Activated gamma-delta T cell (primary cell): ENCODE results near the gene DDX1.
"Not testable (repeated sequence)": the region's sequence is repeated elsewhere in the genome, so short reads cannot be mapped to it uniquely, and the experiment has no call there.

Experiments used
- DNase-seq: peaks from one replicate; lab custom pipeline; 2025; lab: John Stamatoyannopoulos, UW

Gene DDX1

GRCh38 chr2:15595342-15595905, 3.8 kb downstream of the DDX1 start:
- no peak for DNase-seq

DNA sequence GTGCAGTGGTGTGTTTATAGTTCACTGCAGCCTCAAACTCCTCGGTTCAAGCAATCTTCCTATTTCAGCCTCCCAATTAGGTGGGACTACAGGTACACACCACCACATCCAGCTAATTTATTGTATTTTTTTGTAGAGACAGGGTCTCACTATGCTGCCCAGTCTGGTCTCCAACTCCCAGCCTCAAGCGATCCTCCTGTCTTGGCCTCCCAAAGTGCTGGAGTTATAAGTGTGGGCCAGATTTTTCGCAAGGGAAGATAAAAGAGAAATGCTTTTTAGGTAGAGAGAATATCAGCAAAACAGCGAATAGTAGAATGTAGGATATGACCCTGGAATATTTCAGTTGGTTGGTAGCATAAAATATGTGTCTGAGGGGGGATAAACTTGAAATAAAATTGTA, 4.3 kb downstream of the DDX1 start:
- no peak for DNase-seq

- DNase-seq = no peak
Measured at GRCh38 chr2:15596350-15596749, 4.7 kb downstream of the DDX1 start.

GRCh38 chr2:15596968-15597367, 5.3 kb downstream of the DDX1 start:
- no peak for DNase-seq

- DNase-seq = no peak
Measured at GRCh38 chr2:15599994-15600393, 8.3 kb downstream of the DDX1 start.

DNA sequence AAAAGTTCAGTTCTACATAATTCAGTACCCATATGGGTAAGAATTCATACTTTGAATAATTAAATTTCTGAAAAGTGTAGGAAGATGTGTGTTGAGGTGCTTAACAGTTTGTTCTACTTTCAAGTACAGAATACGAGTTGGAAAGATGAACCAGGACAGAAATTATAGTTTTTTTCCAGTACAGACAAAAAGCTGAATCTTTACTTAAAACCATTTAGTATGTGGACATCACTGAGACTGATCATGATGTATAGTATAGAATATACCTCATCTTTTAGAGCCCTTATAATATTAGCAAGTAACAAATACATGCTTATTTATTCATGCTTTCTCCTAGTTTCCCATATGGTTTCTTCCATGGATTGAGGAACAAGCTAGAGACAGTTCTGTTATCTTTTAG, 10.0 kb downstream of the DDX1 start:
- DNase-seq = no peak

- DNase-seq = no peak
Measured at GRCh38 chr2:15602393-15602792, 10.7 kb downstream of the DDX1 start.

DNA sequence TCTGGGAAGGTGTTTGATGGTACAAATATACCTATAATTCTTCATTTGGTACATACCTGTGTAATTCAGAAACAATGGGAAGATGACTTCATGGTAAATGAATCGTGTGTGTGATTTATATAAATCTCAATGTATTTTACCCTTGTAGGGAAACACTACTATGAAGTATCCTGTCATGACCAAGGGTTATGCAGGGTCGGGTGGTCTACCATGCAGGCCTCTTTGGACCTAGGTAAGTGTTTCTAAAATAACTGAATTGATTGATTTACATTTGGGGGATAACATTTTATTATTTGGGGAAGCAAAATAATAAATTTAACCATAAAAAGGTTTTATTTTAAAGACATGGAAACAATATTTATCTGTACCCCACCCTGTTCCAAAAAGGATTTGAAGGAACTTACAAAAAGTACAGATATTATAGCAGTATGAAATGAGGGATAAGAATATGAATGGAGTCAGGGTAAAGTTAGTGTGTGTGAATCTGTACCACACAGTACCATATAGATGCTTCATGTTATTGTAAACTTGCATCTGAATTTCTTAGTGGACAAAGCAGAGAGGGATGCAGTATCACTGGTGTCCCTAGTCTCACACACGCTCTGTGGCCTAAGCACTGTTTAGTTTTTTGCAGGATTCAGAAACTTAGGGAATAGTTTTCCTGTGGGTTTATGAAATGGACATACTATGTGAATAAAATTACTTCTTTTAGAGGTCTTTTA, 11.5 kb downstream of the DDX1 start:
- no peak for DNase-seq

GRCh38 chr2:15603948-15604347, 12.3 kb downstream of the DDX1 start:
- no peak for DNase-seq

- no peak for DNase-seq
Measured at GRCh38 chr2:15605721-15606120, 14.1 kb downstream of the DDX1 start.

GRCh38 chr2:15606481-15607441, 15.1 kb downstream of the DDX1 start:
- no peak for DNase-seq

DNA sequence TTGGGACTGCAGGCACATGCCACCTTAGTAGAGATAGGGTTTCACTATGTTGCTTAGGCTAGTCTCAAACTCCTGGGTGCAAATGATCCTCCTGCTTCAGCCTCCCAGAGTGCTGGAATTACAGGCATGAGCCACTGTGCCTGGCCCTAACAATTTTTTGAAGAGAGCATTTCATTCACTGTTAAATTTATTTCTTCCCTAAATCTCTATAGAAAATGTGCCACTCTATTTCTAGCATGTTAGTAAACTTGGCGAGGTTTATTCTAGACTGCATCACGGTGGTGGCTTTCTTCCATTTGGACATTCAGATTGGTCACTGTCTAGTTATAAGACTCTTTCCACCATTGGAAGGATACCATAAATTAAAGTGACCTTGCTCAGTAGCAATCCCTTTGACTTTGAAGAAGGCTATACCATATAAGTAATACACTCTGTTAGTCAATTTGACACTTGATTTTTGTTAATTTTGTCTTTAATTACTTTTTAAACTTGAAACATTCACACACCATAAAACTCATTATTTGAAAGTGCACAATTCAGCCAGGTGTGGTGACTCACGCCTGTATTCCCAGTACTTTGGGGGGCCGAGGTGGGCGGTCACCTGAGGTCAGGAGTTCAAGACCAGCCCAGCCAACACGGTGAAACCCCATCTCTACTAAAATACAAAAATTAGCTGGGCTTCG, 16.2 kb downstream of the DDX1 start:
- no peak for DNase-seq

DNA sequence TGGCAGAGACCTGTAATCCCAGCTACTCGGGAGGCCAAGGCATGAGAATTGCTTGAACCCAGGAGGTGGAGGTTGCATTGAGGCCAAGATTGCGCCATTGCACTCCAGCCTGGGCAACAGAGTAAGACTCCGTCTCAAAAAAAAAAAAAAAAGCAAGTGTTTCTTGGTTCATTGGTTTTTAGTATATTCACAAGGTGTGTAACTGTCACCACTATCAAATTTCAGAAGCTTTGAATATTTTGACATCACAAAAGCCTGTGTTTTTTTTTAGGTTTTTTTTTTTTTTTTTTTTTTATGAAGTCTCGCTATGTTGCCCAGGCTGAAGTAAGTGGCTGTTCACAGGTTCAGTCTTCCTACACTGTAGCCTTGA, 16.7 kb downstream of the DDX1 start:
- no peak for DNase-seq

DNA sequence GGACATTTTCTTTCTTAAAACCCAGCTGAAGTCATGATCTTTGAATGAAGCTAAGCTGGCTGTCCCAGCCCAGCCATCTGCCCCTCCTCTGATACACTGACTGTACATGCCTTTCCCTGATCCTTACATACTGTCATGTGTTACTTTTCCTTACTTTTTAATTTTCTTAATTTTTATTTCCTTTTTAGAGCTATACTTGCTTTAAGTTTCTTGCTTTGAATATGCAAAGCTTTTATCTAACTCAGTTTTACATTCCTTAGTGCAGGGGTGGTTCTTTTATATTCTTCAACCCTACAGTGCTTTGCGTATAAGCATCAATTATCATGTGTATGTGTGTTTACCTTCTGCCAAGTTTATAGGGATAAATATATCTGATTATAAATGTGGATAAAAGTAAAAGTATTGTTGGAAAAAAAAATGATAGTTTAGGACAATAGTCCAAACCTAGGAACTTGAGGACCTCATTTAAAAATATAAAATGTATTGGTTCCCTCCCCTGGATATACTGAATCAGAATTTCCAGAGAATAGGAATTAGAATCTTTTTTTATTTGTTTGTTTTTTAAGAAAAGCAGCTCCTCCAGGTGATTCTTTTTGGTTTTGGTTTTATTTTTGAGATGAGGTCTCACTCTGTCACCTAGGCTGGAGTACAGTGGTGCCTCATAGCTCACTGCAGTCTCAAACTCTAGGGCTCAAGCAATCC, 17.8 kb downstream of the DDX1 start:
- no peak for DNase-seq

DNA sequence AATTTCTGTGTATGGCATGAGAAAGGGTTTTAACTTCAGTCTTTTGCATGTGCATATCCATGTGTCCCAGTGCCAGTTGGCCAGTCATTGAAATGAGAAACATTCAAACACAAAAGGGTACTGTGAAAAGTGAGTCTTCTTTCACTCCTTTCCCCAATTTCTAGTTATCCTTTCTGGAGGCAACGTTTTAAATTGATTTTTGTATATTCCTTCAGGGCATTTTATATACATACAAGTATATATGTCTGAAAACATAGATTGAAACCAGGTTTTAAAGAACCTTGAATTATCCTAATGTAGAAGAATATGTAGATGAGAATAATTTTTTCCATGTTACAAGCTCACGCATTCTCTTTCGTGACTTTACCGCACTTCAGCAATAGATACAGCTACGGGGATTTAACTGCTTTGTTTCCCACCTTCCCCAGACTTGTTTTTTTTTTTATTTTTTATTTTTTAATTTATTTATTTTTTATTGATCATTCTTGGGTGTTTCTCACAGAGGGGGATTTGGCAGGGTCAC, 18.8 kb downstream of the DDX1 start:
- DNase-seq = no peak

DNA sequence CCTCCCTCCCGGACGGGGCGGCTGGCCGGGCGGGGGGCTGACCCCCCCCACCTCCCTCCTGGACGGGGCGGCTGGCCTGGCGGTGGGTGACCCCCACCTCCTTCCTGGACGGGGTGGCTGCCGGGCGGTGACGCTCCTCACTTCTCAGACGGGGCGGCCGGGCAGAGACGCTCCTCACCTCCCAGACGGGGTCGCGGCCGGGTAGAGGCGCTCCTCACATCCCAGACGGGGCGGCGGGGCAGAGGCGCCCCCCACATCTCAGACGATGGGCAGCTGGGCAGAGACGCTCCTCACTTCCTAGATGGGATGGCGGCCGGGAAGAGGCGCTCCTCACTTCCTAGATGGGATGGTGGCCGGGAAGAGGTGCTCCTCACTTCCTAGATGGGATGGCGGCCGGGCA, 20.4 kb downstream of the DDX1 start:
- DNase-seq = not testable (repeated sequence)

DNA sequence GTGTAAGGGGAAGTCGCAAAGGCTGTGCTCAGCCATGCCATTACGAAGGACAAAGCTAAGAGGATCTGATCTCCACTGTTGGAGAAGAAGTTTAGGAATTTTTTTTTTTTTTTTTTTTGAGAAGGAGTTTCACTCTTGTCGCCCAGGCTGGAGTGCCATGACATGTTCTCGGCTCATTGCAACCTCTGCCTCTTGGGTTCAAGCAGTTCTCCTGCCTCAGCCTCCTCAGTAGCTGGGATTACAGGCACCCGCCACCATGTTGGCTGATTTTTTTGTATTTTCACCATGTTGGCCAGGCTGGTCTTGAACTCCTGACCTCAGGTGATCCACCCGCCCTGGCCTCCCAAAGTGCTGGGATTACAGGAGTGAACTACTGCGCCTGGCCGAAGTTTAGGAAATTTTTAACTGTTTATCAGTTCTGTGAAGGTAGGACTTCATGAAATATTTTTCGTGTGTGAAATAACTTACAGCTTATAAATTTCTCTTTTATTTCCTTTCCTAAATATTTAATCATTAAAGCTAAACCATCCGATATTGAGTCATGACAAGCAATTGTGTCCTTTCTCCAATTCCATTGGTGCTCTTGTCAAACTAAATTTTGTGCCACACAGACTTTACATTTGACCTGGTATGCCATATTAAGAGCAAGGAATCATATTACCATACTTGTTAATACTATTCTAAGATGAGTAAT, 22.2 kb downstream of the DDX1 start:
- DNase-seq = no peak

- DNase-seq = no peak
Measured at GRCh38 chr2:15614545-15615300, 23.1 kb downstream of the DDX1 start.

DNA sequence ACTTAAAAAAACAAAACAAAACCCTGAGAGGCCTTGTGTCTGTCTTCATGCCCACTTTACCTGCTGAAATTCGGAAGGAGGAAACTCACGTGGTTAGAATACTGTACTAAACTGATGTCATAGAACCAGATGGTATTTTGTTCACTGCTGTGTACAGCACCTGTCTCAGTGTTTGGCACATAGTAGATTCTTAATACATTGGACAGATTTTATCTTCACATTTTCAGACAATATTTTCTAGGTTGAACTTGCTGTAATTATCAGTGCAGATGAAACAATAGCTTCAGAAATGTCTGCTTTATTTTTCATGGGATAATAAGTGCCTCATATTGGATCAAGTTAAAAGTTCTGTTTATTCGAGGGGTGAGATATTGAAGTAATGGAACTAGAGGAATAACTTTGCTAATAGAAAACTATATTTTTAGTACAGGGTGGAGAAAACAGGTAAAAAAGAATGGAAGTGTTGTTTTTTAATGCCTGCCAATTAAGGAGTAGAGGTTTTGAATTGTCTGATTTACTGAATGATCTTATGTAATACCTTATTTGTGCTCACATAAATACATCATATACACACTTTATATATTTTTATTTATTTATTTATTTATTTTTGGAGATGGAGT, 23.7 kb downstream of the DDX1 start:
- DNase-seq = no peak

GRCh38 chr2:15616429-15616828, 24.8 kb downstream of the DDX1 start:
- DNase-seq = no peak
